NCI-H2227 (cell line): ENCODE measurements around the gene WDR33.
"Not testable (repeated sequence)": the region's sequence is repeated elsewhere in the genome, so short reads cannot be mapped to it uniquely, and the experiment has no call there.

ENCODE experiments used
- DNase-seq: peaks from one replicate; lab custom pipeline; 2025; ENCODE audit not compliant: unreplicated experiment; lab: John Stamatoyannopoulos, UW

WDR33 gene

DNA sequence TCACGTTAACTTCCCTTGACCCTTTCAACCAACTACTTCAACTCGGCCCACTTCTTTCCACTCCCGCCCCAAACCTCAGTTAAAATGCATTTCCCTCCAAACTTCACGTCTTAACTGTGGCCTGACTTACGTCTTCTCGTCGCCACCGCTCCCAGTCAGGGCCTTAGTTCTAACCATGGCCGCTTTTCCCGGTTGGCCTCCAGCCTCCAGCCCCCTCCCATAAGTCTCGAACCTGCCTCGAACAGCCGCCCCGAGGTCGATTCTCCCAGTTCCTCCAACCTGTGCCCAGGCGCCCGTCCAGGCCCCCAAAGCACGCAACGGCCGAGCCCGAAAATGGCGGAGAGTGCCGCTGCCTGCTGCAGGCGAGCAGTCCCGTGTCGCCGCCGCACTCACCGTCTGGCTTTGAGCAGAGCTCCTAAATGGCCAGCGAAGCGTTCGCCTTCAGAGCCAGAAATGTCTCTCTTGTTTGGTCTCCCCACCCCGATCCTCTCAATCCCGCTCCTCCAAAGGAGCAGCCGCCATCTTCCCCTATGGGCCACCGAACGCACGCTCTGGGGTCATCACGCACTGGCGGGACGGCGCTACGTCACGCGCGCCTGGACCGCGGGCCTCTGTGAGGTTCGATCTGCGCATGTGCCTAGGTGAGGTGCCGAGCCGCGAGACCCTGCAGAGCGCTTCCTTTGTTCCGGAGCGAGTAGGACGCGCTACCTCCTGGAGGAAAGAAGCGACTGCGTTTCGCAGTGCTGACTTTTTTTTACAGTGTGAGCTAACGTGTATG, at the start of gene WDR33:
WDR33 (minus strand) TSS at position 553 of the 778 bp plus-strand sequence. CDS start 40,190 bp downstream, outside the sequence.
- DNase-seq = peak; percentile 99

DNA sequence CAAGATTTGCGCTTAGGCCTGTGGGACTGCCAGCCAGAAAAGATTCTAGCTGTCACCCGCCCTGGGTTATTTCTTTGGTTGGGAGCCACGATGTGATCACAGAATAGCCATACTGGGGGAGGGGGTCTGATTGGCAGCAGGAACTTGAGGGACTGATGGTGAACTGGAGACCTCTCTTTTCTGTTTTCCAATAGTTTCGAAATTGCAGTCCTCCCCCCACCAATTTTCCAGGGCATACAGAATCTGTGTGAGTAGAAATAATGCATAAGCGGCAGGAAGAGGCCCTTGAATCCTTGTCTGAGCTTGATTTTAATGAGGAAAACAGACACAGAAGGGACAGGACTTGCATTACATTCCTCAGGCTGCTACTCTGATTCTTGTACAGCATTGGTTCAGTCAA, 49.2 kb upstream of the WDR33 start:
- peak; percentile 37 for DNase-seq

DNA sequence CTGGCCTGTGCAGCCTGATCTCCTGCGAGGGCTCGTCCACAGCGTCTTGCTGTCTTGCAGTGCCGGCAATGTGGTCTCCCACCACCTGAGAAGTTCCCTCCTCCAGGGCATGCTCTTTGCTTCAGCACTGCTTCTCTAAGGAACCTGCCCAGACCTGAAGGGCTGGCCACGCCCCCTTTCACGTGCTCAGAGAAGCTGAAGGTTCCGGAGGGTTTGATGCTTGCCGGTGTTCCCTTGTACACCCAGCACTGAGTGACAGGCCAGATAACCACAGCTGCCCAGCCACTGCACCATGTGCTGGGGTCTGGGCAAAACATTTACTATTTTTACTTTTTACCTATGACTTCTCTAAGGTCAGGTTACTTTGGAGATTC, 48.7 kb upstream of the WDR33 start:
- peak; percentile 82 for DNase-seq

DNA sequence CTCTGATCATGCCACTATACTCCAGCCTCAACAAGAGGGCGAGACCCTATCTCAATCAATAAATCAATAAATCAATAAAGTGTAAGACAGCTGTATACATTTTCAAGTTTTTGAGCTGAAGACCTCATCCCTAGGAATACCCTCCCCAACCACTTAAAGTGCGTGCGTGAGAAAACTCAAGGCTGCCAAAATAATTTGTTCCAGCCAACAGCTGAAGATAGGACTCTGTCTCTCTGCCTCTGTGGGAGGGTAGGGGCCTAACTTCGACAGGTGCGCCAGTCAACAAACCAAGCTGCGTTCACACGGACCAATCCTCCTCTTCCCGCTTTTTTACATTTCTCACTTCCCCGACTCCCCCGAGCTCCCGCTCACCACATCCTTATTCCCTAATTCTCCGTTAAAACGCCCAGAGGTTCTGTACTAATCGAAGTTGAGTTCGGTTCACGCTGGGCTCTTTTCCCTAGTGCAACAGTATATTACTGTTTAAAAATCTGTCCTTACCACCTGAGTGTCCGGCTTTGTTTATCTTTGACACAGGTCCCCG, 46.4 kb upstream of the WDR33 start:
- DNase-seq = peak; percentile 64

DNA sequence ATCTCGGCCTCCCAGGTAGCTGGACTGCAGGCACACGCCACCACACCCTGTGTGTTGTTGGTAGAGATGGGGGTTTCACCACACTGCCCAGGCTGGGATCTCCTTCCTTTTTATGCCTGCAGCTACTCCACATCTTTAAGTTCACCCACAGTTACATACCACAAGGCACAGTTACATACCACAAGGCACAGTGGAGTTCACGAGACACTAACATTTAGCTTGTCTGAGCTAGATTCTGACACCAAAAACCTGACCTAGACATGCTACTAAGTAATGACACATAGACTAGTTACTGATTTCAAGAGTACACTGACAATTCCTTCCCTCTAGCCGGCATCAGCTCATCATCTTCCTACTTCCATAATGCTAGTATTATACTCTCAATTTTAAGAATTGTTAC, 42.7 kb upstream of the WDR33 start:
- no peak for DNase-seq

DNA sequence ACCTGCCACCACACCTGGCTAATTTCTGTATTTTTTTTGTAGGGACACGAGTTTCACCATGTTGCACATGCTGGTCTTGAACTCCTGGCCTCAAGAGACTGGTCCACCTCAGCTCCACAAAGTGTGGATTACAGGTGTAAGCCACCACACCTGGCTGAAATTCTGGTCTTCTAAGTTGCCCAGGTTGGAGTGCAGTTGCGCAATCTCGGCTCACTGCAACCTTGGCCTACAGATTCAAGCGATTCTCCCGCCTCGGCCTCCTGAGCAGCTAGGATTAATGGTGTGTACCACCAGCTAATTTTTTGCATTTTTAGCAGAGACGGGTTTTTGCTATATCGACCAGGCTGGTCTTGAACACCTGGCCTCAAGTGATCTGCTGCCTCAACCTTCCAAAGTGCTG, 41.4 kb upstream of the WDR33 start:
- DNase-seq = no peak

DNA sequence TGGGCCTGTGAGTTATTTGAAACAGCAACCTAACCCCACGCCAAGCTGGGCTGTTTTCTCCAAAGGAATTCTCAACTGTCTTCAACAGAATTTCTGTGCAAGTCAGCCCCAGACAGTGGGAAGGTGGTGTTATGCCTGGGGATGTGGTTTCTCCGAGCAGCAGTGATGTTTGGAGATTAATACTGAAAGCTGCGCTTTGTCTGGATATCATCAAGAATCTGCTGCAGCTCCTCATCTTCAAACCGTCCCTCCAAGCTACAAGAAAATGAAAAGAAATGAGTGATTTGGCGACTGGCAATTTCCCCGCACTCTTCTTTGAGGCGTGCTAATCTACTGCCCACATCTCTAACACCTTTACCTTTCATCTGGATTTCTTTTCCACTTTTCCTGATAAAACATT, 37.0 kb upstream of the WDR33 start:
- DNase-seq = no peak

DNA sequence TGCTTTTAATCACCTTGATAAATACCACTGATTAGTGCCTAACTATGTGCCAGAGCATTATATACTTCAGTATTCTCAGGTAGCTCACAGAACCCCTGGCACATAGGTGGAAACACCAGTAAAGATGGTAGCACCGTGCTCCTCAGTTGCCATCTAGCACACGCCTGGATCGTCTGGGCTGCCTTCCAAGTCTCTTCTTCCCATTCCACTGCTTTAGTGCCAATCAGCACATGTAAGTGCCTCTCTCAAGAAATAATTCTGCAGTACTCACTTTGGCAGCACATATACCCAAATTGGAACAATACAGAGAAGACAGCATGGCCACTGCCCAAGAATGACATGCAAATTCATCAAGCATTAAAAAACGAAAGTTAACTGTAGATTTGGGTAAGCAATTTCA, 34.0 kb upstream of the WDR33 start:
- DNase-seq = no peak

DNA sequence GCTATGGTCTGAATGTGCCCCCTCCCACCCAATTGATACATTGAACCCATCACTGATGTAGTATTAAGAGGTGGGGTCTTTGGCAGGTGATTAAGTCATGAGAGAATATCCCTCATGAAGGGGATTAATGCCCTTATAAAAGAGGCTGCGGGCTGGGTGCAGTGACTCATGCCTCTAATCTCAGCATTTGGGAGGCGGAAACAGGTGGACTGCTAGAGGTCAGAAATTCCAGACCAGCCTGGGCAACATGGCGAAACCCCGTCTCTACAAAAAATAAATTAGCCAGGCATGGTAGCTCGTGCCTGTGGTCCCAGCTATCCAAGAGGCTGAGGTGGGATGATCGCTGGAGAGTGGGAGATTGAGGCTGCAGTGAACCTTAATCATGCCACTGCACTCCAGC, 32.7 kb upstream of the WDR33 start:
- no peak for DNase-seq

DNA sequence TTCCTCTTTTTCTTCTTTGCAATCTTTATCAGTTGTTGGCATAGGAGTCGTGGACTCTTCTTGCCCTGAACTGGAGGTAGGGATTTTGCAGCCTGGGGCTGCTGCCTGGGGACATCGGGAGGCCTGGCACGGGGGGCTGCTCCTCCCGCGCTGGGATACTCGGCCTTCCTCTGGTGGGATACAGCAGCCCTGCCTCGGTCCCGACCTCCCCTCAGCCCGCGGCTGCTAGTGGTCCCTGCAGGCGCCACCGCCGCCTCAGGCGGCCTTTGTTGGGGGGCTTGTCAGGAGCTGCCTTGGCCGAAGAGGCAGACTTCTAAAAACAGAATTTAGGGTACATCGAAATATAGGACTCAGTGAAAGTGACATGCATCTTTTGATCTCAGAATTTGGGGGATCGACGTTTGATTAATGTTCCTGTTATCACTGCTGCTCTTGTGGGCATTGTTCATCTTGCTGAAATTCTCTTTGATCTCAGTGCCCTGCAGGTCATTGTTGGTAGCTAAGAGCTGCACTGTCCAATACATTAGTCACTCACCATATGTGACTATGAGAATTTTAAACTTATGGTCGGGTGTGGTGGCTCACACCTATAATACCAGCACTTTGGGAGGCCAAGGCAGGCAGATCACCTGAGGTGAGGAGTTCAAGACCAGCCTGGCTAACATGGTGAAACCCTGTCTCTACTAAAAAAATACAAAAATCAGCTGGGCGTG, 30.7 kb upstream of the WDR33 start:
- DNase-seq = no peak

DNA sequence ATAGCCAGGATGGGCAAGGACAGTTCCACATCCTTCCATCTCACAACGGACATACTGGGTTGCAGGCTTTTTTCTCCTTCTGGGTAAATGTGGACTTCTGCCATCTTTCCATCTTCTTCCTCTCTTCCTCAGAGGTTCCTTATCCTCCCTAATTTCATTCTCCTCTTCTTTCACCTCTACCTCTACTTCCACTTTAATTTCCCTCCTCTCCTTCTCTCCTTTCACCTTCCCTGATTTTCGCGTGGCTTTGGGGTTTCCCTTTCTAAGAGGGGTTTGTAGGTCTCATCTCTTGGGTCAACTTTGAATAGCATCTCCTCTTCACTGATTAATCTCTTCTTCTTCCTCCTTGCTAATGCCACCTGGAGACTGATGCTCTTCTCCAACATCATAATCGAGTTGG, 29.9 kb upstream of the WDR33 start:
- no peak for DNase-seq

DNA sequence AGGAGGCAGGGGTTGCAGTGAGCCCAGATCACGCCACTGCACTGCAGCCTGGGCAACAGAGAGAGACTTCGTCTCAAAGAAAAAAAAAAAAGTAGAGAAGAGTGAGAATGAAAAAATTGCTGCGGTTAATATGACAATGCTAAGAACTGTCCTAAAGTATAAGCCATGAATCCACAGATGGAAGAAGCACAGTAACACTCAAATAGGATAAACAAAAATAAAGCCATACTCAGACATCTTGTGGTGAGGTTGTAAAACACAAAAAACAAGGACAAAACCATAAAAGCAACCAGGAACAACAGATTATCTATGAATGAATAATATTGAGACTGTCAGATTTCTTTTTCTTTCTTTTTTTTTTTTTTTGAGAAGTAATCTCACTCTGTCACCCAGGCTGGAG, 24.0 kb upstream of the WDR33 start:
- no peak for DNase-seq

DNA sequence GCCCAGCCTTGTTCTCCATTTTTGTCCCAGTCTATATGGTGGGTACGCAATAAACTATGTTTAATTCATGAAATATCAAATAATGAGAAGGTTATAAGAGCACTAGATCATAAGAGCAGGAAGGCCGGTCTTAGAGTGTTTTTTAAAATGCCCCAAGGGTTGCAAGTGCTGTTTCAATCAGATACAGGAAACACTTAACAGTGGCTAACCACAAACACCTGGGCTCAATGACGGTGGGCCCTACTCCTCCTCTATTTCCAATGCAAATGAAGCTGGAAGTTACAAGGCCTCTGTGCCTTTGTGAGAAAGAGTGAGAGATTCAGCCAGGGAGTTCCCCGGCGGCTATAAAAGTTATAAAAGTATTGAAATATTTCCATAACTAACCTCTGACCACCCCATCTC, 18.9 kb upstream of the WDR33 start:
- DNase-seq = no peak

DNA sequence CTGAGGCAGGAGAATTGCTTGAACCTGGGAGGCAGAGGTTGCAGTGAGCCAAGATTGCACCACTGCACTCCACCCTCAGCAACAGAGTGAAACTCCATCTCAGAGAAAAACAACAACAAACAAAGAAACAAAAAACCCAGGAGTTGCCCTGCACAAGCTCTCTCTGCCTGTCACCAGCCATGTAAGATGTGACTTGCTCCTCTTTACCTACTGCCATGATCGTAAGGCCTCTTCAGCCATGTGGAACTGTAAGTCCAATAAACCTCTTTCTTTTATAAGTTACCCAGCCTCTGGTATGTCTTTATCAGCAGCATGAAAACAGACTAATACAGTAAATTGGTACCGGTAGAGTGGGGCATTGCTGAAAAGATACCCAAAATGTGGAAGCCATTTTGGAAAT, 15.7 kb upstream of the WDR33 start:
- not testable (repeated sequence) for DNase-seq

DNA sequence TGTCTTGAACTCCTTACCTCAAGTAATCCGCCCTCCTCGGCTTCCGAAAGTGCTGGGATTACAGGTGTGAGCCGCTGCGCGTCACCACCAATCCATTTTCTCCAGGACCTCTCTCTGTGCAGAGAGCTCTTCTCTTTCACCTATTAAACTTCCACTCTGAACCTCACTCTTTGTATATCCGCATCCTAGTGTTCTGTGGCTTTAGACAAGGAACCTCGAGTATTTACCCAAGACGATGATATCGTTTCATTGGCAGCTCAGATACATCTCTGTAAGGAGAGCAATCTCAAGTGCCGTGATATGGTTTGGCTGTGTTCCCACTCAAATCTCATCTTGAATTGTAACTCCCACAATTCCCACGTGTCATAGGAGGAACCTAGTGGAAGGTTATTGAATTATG, 15.1 kb upstream of the WDR33 start:
- no peak for DNase-seq

DNA sequence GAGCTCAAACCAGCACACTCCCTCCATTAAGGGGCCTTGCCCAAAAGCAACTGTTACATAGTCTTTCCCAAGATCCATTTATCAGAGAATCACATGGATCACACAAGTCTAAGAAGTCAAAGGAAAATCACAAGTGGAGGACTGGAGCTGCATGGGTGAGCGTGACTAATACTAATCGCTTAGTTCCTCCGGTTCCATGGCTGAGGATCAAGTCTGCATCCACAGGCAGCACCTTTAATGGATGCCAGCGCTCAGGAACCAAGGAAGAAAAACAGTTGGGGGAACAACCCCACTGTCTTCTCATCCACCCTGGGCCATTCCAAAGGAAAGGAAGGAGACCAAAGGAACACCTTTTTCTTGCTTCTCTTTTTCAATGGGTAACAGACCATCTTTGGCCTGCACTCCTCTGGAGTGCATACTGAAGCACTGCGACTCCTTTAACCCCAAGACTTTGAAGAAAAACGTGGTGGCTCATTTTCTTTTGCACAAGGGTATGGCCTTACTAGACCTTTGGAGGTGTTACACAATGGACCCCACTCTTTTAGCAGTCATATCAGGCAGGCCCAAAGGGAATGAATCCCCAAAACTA, 9.2 kb upstream of the WDR33 start:
- DNase-seq = peak; percentile 21

DNA sequence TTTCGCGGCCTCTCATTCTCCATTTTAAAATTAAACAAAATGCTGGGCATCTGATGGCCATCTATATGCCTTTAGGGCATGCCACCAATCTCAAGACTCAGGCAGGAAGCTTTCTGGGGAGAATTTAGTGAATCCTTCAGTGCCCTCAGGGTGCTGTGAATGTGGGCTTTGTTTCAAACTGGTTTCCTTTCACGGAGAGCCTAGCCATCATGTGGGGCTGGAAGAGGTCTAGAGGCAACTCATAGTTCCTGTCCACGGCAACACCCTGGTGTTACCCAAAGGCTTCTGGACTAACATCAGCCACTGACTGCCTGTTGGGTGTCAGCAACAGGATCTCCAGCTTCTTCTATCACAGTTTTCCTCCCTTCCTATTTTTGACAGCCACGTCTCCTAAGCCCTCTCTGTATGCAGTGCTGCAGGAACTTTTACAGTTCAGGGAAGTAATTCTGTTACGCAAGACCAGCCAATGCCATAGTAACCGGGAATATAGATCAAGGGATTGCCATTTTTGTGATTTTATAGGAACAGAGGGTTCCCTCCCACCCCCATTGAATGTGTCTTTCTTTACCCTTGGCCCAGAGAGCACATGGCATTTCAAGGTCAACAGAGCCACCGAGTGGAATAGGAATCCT, 7.9 kb upstream of the WDR33 start:
- no peak for DNase-seq

DNA sequence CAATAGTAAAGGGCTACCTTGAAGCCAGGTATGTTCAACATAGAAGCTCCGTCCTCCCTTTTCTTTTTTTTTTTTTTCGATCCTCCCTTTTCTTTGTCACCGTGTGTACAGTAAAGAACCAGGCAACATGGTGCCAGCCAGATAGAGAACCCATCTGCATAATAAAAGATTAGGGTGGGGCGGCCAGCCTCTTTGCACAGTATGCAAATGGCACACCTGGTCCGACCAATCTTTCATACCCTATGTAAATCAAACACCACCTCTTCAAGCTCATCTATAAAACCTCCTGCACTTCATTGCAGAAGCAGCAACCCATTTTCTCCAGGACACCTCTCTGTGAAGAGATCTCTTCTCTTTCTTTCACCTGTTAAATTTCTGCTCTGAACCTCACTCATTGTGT, 7.3 kb upstream of the WDR33 start:
- DNase-seq = no peak

DNA sequence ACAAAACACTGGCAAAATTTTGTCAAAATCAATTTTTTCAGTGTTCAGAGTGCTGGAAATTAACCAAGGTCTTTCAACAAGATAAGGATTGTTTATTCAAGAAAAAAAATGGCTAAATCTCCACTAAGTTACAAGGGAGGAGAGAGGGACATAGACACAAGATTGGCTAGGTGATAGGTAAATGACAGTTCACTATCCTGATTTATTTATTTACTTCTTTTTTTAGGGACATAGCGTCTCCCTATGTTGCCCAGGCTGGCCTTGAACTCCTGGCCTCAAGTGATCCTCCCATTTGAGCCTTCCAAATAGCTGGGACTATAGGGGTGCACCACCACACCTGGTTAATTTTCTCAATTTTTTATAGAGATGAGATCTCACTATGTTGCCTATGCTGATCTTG, 3.7 kb upstream of the WDR33 start:
- no peak for DNase-seq

DNA sequence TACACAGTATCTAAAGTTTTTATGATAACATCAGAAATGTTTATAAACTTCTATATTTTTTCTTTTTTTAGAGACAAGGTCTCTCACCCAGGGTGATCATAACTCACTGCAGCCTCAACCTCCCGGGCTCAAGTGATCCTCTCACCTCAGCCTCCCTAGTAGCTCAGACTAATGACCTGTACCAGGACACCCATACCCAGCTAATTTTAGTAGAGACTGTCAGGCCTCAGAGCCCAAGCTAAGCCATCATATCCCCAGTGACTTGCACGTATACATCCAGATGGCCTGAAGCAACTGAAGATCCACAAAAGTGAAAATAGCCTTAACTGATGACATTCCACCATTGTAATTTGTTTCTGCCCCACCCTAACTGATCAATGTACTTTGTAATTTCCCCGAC, 1.5 kb upstream of the WDR33 start:
- not testable (repeated sequence) for DNase-seq
